ENCODE data around the gene ERP44.

ERP44 gene

GRCh38 chr9:99966716-99967115, 132.1 kb downstream of the ERP44 start:
- Histone ChIP-seq H3K36me3 (ENCODE audit: control insufficient read depth in 1 of 2, insufficient read depth in 2 of 2, low read length in 2 of 2) (peaks cover 26 to 27% of the 10 kb centered on the region in 2 donors), H3K9me3 (ENCODE audit: control insufficient read depth in 1 of 2, low read length in 2 of 2) (no peaks in the 10 kb centered on the region), H3K27ac (ENCODE audit: low read length) (no peak overlapping the region), H3K4me3 (ENCODE audit: low read depth in 1 of 2, low read length in 2 of 2) (no peak overlapping the region), H3K4me1 (ENCODE audit: control insufficient read depth in 1 of 2, insufficient read depth in 2 of 2, low read length in 2 of 2) (no peaks in the 10 kb centered on the region), H3K27me3 (ENCODE audit: low read depth, low read length) (no peaks in the 10 kb centered on the region)

GRCh38 chr9:99966001-99966400, 132.8 kb downstream of the ERP44 start:
- Histone ChIP-seq H3K27me3 (ENCODE audit: low read depth, low read length) (no peaks in the 10 kb centered on the region), H3K36me3 (ENCODE audit: control insufficient read depth in 1 of 2, insufficient read depth in 2 of 2, low read length in 2 of 2) (peaks cover 27 to 31% of the 10 kb centered on the region in 2 donors), H3K4me3 (ENCODE audit: low read depth in 1 of 2, low read length in 2 of 2) (no peak overlapping the region), H3K27ac (ENCODE audit: low read length) (no peak overlapping the region), H3K4me1 (ENCODE audit: control insufficient read depth in 1 of 2, insufficient read depth in 2 of 2, low read length in 2 of 2) (no peaks in the 10 kb centered on the region), H3K9me3 (ENCODE audit: control insufficient read depth in 1 of 2, low read length in 2 of 2) (no peaks in the 10 kb centered on the region)

GRCh38 chr9:99964336-99964735, 134.5 kb downstream of the ERP44 start:
- H3K27ac ChIP-seq (ENCODE audit: low read length): no peak overlapping the region
- no peaks in the 10 kb centered on the region for H3K9me3 ChIP-seq (ENCODE audit: control insufficient read depth in 1 of 2, low read length in 2 of 2)
- no peaks in the 10 kb centered on the region for H3K27me3 ChIP-seq (ENCODE audit: low read depth, low read length)
- H3K4me1 ChIP-seq (ENCODE audit: control insufficient read depth in 1 of 2, insufficient read depth in 2 of 2, low read length in 2 of 2): no peaks in the 10 kb centered on the region
- H3K4me3 ChIP-seq (ENCODE audit: low read depth in 1 of 2, low read length in 2 of 2): no peak overlapping the region
- H3K36me3 ChIP-seq (ENCODE audit: control insufficient read depth in 1 of 2, insufficient read depth in 2 of 2, low read length in 2 of 2): peaks cover 20 to 26% of the 10 kb centered on the region in 2 donors

- Histone ChIP-seq H3K9me3 (ENCODE audit: control insufficient read depth in 1 of 2, low read length in 2 of 2) (no peaks in the 10 kb centered on the region), H3K4me3 (ENCODE audit: low read depth in 1 of 2, low read length in 2 of 2) (no peak overlapping the region), H3K27ac (ENCODE audit: low read length) (no peak overlapping the region), H3K4me1 (ENCODE audit: control insufficient read depth in 1 of 2, insufficient read depth in 2 of 2, low read length in 2 of 2) (no peaks in the 10 kb centered on the region), H3K27me3 (ENCODE audit: low read depth, low read length) (no peaks in the 10 kb centered on the region), H3K36me3 (ENCODE audit: control insufficient read depth in 1 of 2, insufficient read depth in 2 of 2, low read length in 2 of 2) (peaks cover 8 to 17% of the 10 kb centered on the region in 2 donors)
These were observed 136.0 kb downstream of the ERP44 start for GRCh38 chr9:99962680-99963261.

GRCh38 chr9:99955606-99956005, 143.2 kb downstream of the ERP44 start:
- Histone ChIP-seq H3K27me3 (ENCODE audit: low read depth, low read length) (no peaks in the 10 kb centered on the region), H3K36me3 (ENCODE audit: control insufficient read depth in 1 of 2, insufficient read depth in 2 of 2, low read length in 2 of 2) (peaks cover 10 to 12% of the 10 kb centered on the region in 2 donors), H3K27ac (ENCODE audit: low read length) (no peak overlapping the region), H3K4me3 (ENCODE audit: low read depth in 1 of 2, low read length in 2 of 2) (no peak overlapping the region), H3K4me1 (ENCODE audit: control insufficient read depth in 1 of 2, insufficient read depth in 2 of 2, low read length in 2 of 2) (peaks cover 0 to 3% of the 10 kb centered on the region in 2 donors), H3K9me3 (ENCODE audit: control insufficient read depth in 1 of 2, low read length in 2 of 2) (no peaks in the 10 kb centered on the region)

- no peak overlapping the region for H3K4me3 ChIP-seq (ENCODE audit: low read depth in 1 of 2, low read length in 2 of 2)
- peaks cover 10 to 11% of the 10 kb centered on the region in 2 donors for H3K36me3 ChIP-seq (ENCODE audit: control insufficient read depth in 1 of 2, insufficient read depth in 2 of 2, low read length in 2 of 2)
- no peaks in the 10 kb centered on the region for H3K9me3 ChIP-seq (ENCODE audit: control insufficient read depth in 1 of 2, low read length in 2 of 2)
- H3K27ac ChIP-seq (ENCODE audit: low read length): no peak overlapping the region
- H3K27me3 ChIP-seq (ENCODE audit: low read depth, low read length): no peaks in the 10 kb centered on the region
- H3K4me1 ChIP-seq (ENCODE audit: control insufficient read depth in 1 of 2, insufficient read depth in 2 of 2, low read length in 2 of 2): peaks cover 0 to 3% of the 10 kb centered on the region in 2 donors
These were observed 144.0 kb downstream of the ERP44 start for GRCh38 chr9:99954819-99955218.

- Histone ChIP-seq H3K27ac (ENCODE audit: low read length) (no peak overlapping the region), H3K4me1 (ENCODE audit: control insufficient read depth in 1 of 2, insufficient read depth in 2 of 2, low read length in 2 of 2) (peaks cover 0 to 3% of the 10 kb centered on the region in 2 donors), H3K4me3 (ENCODE audit: low read depth in 1 of 2, low read length in 2 of 2) (no peak overlapping the region), H3K27me3 (ENCODE audit: low read depth, low read length) (no peaks in the 10 kb centered on the region), H3K9me3 (ENCODE audit: control insufficient read depth in 1 of 2, low read length in 2 of 2) (no peaks in the 10 kb centered on the region), H3K36me3 (ENCODE audit: control insufficient read depth in 1 of 2, insufficient read depth in 2 of 2, low read length in 2 of 2) (peaks cover 10 to 11% of the 10 kb centered on the region in 2 donors)
These were observed 144.8 kb downstream of the ERP44 start for GRCh38 chr9:99953861-99954507.

GRCh38 chr9:99948896-99949295, 149.9 kb downstream of the ERP44 start:
- H3K27ac ChIP-seq (ENCODE audit: low read length): no peak overlapping the region
- H3K27me3 ChIP-seq (ENCODE audit: low read depth, low read length): no peaks in the 10 kb centered on the region
- no peak overlapping the region for H3K4me3 ChIP-seq (ENCODE audit: low read depth in 1 of 2, low read length in 2 of 2)
- H3K9me3 ChIP-seq (ENCODE audit: control insufficient read depth in 1 of 2, low read length in 2 of 2): no peaks in the 10 kb centered on the region
- peaks cover 7 to 8% of the 10 kb centered on the region in 2 donors for H3K36me3 ChIP-seq (ENCODE audit: control insufficient read depth in 1 of 2, insufficient read depth in 2 of 2, low read length in 2 of 2)
- no peaks in the 10 kb centered on the region for H3K4me1 ChIP-seq (ENCODE audit: control insufficient read depth in 1 of 2, insufficient read depth in 2 of 2, low read length in 2 of 2)

GRCh38 chr9:99948482-99948881, 150.3 kb downstream of the ERP44 start:
- Histone ChIP-seq H3K27ac (ENCODE audit: low read length) (no peak overlapping the region), H3K4me3 (ENCODE audit: low read depth in 1 of 2, low read length in 2 of 2) (no peak overlapping the region), H3K4me1 (ENCODE audit: control insufficient read depth in 1 of 2, insufficient read depth in 2 of 2, low read length in 2 of 2) (no peaks in the 10 kb centered on the region), H3K27me3 (ENCODE audit: low read depth, low read length) (no peaks in the 10 kb centered on the region), H3K36me3 (ENCODE audit: control insufficient read depth in 1 of 2, insufficient read depth in 2 of 2, low read length in 2 of 2) (peaks cover 7 to 8% of the 10 kb centered on the region in 2 donors), H3K9me3 (ENCODE audit: control insufficient read depth in 1 of 2, low read length in 2 of 2) (no peaks in the 10 kb centered on the region)

- Histone ChIP-seq H3K27me3 (ENCODE audit: low read depth, low read length) (no peaks in the 10 kb centered on the region), H3K4me3 (ENCODE audit: low read depth in 1 of 2, low read length in 2 of 2) (no peak overlapping the region), H3K9me3 (ENCODE audit: control insufficient read depth in 1 of 2, low read length in 2 of 2) (no peaks in the 10 kb centered on the region), H3K4me1 (ENCODE audit: control insufficient read depth in 1 of 2, insufficient read depth in 2 of 2, low read length in 2 of 2) (no peaks in the 10 kb centered on the region), H3K36me3 (ENCODE audit: control insufficient read depth in 1 of 2, insufficient read depth in 2 of 2, low read length in 2 of 2) (peaks cover 7 to 8% of the 10 kb centered on the region in 2 donors), H3K27ac (ENCODE audit: low read length) (no peak overlapping the region)
These were observed 151.4 kb downstream of the ERP44 start for GRCh38 chr9:99947395-99947794.

- no peak overlapping the region for H3K4me3 ChIP-seq (ENCODE audit: low read depth in 1 of 2, low read length in 2 of 2)
- H3K4me1 ChIP-seq (ENCODE audit: control insufficient read depth in 1 of 2, insufficient read depth in 2 of 2, low read length in 2 of 2): peaks cover 0 to 4% of the 10 kb centered on the region in 2 donors
- H3K27ac ChIP-seq (ENCODE audit: low read length): no peak overlapping the region
- no peaks in the 10 kb centered on the region for H3K36me3 ChIP-seq (ENCODE audit: control insufficient read depth in 1 of 2, insufficient read depth in 2 of 2, low read length in 2 of 2)
- no peaks in the 10 kb centered on the region for H3K9me3 ChIP-seq (ENCODE audit: control insufficient read depth in 1 of 2, low read length in 2 of 2)
- H3K27me3 ChIP-seq (ENCODE audit: low read depth, low read length): no peaks in the 10 kb centered on the region
These were observed 161.7 kb downstream of the ERP44 start for GRCh38 chr9:99936947-99937587.
